Pancreas (tissue), 10 donors: ENCODE measurements around the gene SIRT5. TPM values are rescaled to one million over a fixed set of nuclear protein-coding genes. Genes with fewer than 3 reads are reported as not detected.

Experiments
- ATAC-seq, 4 donors: fragments of 200-7000 bp; cut with Tn5 transposase; one replicate each; pipeline versions ENCODE4 v1.8.0 to v1.9.1; 2020; ENCODE audit warnings: mild to moderate bottlenecking in 4 of 4, moderate library complexity in 4 of 4
- DNase-seq, 6 donors: peaks; one replicate each; pipeline ENCODE4 v3.0.0-alpha.2; 2020
- FAIRE-seq: peaks from 2 replicates; lab custom pipeline; 2012; peaks lifted over from hg19 to GRCh38; lab: Jason Lieb, UNC
- H3K27ac ChIP-seq, 4 donors: fragments of 200-600 bp; sonication (generic); 1 replicate in 3 of 4; 2 replicates in 1 of 4; pipeline versions ENCODE4 v1.5.0 to v1.8.0; 2020
- H3K27me3 ChIP-seq, 4 donors: fragments of 200-600 bp; one replicate each; pipeline ENCODE4 v1.8.0; 2021
- H3K36me3 ChIP-seq, 3 donors: fragments of 200-600 bp; sonication (generic) in 1 of 3; one replicate each; pipeline versions ENCODE4 v1.5.0 to v1.8.0; 2020 to 2021
- H3K4me1 ChIP-seq, 3 donors: fragments of 200-600 bp; one replicate each; pipeline ENCODE4 v1.8.0; 2021
- H3K4me3 ChIP-seq, 4 donors: fragments of 200-600 bp; sonication (generic) in 2 of 4; one replicate each; pipeline versions ENCODE4 v1.5.0 to v1.8.0; 2020 to 2021
- H3K9me3 ChIP-seq, 4 donors: fragments of 200-600 bp; one replicate each; pipeline ENCODE4 v1.8.0; 2021
- WGBS, 2 donors: extraction: QIAGEN DNeasy Blood & Tissue Kit; methylation state at CpG; one replicate each; pipeline ENCODE4 v1.1.7; 2013; 5-methylcytosine and 5-hydroxymethylcytosine counted together
- intact Hi-C, 3 donors: fragments of 100-400 bp; cut with DNase I; formaldehyde crosslinking; loops; one replicate each; pipeline versions ENCODE4 v1.11.1 to v1.14.2; 2022
- polyA plus RNA-seq, 2 donors: library from polyadenylated mRNA; stranded (reverse); fragments of 200-250 nt; gene quantifications; one replicate each; pipeline ENCODE4 v1.2.3, GENCODE V29; 2013
- total RNA-seq, 6 donors: library from RNA; stranded (reverse); fragmentation: NEBNext Ultra II Directional in 4 of 6; extraction: Animal tissue kit (Norgen Biotek cat#: 25700) in 4 of 6; gene quantifications; one replicate each; pipeline versions ENCODE4 v1.2.1 to v1.2.4, GENCODE V29; 2021 to 2023
- TF ChIP-seq, protein P1 (sequence below), 4 donors: fragments of 200-600 bp; sonication (generic) in 3 of 4; IDR thresholded peaks; one replicate each; pipeline versions ENCODE4 v1.5.0 to v1.8.0; 2021; ENCODE audit warnings: antibody characterized with exemption in 4 of 4
- donor health status: healthy with polysubstance abuse.
- donor health status: DM: no; HTN: no; CAD: no; lungs with moderate emphysema.
- donor health status: DM: no; HTN: no; CAD: no.
- donor health status: control.
- donor health status: control.
- donor health status: Bipolar disorder and iron deficiency.
- donor health status: DM: yes; HTN: yes; CAD: no.
- donor health status: DM: no; HTN: no; CAD: no.
- donor health status: DM: no; HTN: no; CAD: no.
- donor health status: DM: yes; HTN: yes; CAD: no.

SIRT5 gene
- total and polyA plus RNA-seq, 8 donors: 3.8 to 8.6 (median 4.9) TPM

DNA sequence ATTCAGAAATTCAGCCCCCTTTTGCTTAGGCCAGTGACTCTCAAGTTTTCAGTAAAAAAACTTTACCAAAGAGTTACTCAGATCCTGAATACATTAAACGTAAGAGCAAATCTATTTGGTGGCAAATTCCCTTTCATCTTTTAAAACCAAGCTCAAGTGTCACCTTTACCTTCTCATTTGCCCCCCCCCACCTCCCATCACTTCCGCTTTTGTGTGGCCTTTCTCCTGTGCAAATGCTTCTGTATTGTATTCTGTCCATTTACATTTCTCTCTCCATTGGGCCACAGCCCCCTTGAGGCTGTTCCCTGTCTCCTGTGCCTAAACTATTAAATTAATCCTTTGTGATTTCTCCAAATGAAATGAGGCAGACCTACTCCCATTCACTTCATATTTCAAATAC is 42.7 kb downstream of the SIRT5 start:
- TF ChIP-seq, protein P1, sequence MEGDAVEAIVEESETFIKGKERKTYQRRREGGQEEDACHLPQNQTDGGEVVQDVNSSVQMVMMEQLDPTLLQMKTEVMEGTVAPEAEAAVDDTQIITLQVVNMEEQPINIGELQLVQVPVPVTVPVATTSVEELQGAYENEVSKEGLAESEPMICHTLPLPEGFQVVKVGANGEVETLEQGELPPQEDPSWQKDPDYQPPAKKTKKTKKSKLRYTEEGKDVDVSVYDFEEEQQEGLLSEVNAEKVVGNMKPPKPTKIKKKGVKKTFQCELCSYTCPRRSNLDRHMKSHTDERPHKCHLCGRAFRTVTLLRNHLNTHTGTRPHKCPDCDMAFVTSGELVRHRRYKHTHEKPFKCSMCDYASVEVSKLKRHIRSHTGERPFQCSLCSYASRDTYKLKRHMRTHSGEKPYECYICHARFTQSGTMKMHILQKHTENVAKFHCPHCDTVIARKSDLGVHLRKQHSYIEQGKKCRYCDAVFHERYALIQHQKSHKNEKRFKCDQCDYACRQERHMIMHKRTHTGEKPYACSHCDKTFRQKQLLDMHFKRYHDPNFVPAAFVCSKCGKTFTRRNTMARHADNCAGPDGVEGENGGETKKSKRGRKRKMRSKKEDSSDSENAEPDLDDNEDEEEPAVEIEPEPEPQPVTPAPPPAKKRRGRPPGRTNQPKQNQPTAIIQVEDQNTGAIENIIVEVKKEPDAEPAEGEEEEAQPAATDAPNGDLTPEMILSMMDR (IDR thresholded peaks at IDR 0.05): no peak
- DNase-seq (no peak), ATAC-seq (no peak), FAIRE-seq (no peak)
- Histone ChIP-seq H3K36me3 (peaks cover 0 to 40% (median 25%) of the 10 kb centered on the region in 3 donors), H3K27me3 (no peaks in the 10 kb centered on the region), H3K4me3 (no peak overlapping the region), H3K27ac (no peak overlapping the region), H3K9me3 (no peaks in the 10 kb centered on the region), H3K4me1 (peaks cover 3 to 14% (median 8%) of the 10 kb centered on the region in 3 donors)
- 71 to 75% methylated on average over 2 of the region's 2 CpGs for WGBS, 2 donors
- intact Hi-C loops: no loop called here

DNA sequence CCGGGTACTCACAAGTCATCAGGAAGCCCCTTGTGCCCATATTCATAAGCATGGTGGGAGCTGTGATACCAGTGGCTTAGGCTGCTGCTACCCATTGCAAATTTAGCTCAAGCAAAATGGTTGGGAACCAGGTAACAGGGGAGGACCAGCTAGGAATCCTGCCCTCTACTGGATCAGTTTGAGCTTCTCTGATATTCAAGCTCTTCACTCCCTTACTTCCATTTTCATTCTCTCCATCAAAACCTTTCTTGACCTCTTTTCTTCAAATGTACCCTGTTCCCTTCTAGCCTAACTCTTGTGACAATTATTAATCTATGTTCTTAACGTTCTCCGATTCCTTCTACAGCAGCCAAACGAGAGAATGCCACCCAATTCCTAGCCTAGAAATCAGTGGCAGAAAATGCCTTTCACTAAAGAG is 50.5 kb downstream of the SIRT5 start:
- Histone ChIP-seq H3K36me3 (peaks cover 0 to 25% (median 22%) of the 10 kb centered on the region in 3 donors), H3K4me3 (no peak overlapping the region), H3K27ac (no peak overlapping the region), H3K4me1 (no peaks in the 10 kb centered on the region), H3K9me3 (no peaks in the 10 kb centered on the region), H3K27me3 (no peaks in the 10 kb centered on the region)
- TF ChIP-seq, protein P1 (IDR thresholded peaks at IDR 0.05): peak in 2 of 4 donors; percentile 25 to 31
- ATAC-seq (peak in 3 of 4 donors; percentile 69 to 83 (median 75)), FAIRE-seq (no peak), DNase-seq (no peak)
- WGBS, 2 donors: 68 to 72% methylated on average over 4 of the region's 4 CpGs
- intact Hi-C loops: loop anchor here in 2 of 3 donors (10.0 kb wide), 1 partner anchor 80 kb away; no protein-coding TSS in a partner anchor

DNA sequence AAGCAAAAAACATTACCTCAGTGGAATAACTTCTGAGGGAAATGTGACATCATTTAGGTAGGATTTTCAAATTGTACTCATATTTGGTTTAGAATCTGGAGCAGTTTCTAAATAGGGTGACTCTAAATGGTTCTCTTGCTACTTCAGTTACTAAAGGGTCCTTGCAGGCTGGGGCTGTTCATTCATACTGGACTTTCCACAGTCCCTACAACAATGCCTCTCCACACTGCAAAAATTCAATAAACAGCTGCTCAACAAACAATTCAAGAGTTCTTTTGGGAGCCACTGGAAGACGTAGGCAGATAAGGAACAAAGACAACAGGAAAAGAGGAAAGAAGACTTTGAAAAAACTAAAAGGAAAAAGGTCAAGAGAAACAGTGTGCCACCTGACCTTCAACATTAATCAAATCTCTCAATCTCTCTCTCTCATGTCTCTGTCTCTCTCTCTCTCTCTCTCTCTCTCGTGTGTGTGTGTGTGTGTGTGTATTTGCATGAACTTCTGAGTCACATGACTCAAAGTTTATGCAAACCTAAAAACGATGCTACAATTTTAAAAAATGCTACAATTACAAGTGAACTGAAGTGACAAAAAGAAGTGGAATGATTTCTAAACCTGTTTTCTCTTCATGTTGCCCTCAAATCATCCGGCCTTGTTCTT is 55.2 kb downstream of the SIRT5 start:
- 54 to 58% methylated on average over 4 of the region's 4 CpGs for WGBS, 2 donors
- Histone ChIP-seq H3K4me1 (peaks cover 0 to 4% (median 0%) of the 10 kb centered on the region in 3 donors), H3K9me3 (no peaks in the 10 kb centered on the region), H3K36me3 (peaks cover 0 to 8% (median 3%) of the 10 kb centered on the region in 3 donors), H3K27ac (no peak overlapping the region), H3K27me3 (no peaks in the 10 kb centered on the region), H3K4me3 (no peak overlapping the region)
- ATAC-seq (no peak), FAIRE-seq (no peak), DNase-seq (no peak)
- TF ChIP-seq, protein P1 (IDR thresholded peaks at IDR 0.05): no peak
- intact Hi-C loops: loop anchor here in 2 of 3 donors (10.0 kb wide), 1 partner anchor 75 kb away; no protein-coding TSS in a partner anchor

DNA sequence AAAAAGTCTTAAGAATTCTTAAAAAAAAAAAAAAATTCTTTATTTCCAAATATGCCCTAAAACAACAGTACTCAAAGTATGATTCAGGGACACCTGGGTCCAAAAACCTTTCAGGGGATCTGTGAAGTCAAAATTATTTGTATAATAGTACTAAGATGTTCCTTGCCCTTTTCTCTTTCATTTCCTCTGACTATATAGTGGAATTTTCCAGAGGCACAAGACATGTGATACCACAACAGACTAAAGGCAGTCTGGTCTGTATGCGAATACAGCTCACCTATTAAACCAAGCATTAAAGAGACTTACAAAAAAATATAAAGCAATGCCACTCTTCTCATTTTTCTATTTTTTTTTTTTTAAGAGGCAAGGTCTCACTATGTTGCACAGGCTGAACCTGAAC is 56.1 kb downstream of the SIRT5 start:
- TF ChIP-seq, protein P1 (IDR thresholded peaks at IDR 0.05): no peak
- Histone ChIP-seq H3K27me3 (no peaks in the 10 kb centered on the region), H3K4me1 (peaks cover 0 to 4% (median 0%) of the 10 kb centered on the region in 3 donors), H3K27ac (no peak overlapping the region), H3K4me3 (no peak overlapping the region), H3K9me3 (no peaks in the 10 kb centered on the region), H3K36me3 (peaks cover 0 to 8% (median 0%) of the 10 kb centered on the region in 3 donors)
- ATAC-seq (no peak), FAIRE-seq (no peak), DNase-seq (no peak)
- intact Hi-C loops: no loop called here
- WGBS, 2 donors: 95 to 100% methylated on average over 1 of the region's 1 CpG

DNA sequence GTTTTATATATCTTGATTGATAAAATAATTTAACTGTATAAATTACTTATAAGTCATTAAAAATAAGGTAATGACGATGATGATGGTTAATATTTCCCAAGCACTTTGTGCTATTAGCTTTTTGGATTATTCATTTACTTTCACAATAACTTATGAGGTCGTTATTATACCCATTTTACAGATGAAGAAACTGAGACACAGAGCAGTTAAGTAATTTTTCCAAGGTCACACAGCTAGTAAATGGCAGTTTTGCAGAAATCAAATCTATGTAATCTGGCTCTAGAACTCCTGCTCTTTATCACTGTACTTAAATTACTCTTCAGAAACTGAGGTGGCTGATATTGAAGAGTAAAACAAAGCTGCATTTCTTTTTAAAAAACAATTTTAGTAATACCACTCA is 58.9 kb downstream of the SIRT5 start:
- intact Hi-C loops: no loop called here
- ATAC-seq (no peak), FAIRE-seq (no peak), DNase-seq (no peak)
- WGBS, 2 donors: 92 to 97% methylated on average over 2 of the region's 2 CpGs
- no peak overlapping the region for H3K4me3 ChIP-seq
- peaks cover 0 to 12% (median 2%) of the 10 kb centered on the region in 3 donors for H3K36me3 ChIP-seq
- no peaks in the 10 kb centered on the region for H3K9me3 ChIP-seq
- no peaks in the 10 kb centered on the region for H3K27me3 ChIP-seq
- TF ChIP-seq, protein P1 (IDR thresholded peaks at IDR 0.05): no peak
- no peak overlapping the region for H3K27ac ChIP-seq
- H3K4me1 ChIP-seq: peaks cover 0 to 4% (median 3%) of the 10 kb centered on the region in 3 donors
